HG02973 (cell line): Measurements from ENCODE around the gene ABLIM1.

Experiments used
- ATAC-seq: cut with Tn5 transposase; IDR thresholded peaks from one replicate; pipeline ENCODE4 v1.9.1; 2021; ENCODE audit warnings: moderate library complexity; ENCODE audit not compliant: unreplicated experiment

Gene ABLIM1

GRCh38 chr10:114680543-114681117 is 22.6 kb upstream of the ABLIM1 start:
- no peak for ATAC-seq

- ATAC-seq = no peak
These were observed 21.5 kb upstream of the ABLIM1 start for GRCh38 chr10:114679552-114679951.

GRCh38 chr10:114678820-114679219 is 20.7 kb upstream of the ABLIM1 start:
- ATAC-seq = no peak

- ATAC-seq = no peak
These were observed 20.3 kb upstream of the ABLIM1 start for GRCh38 chr10:114678336-114678735.

- ATAC-seq = no peak
These were observed 16.3 kb upstream of the ABLIM1 start for GRCh38 chr10:114674346-114674745.

- ATAC-seq = no peak
These were observed 11.6 kb upstream of the ABLIM1 start for GRCh38 chr10:114669648-114670047.

GRCh38 chr10:114668375-114669080 is 10.5 kb upstream of the ABLIM1 start:
- ATAC-seq = no peak

- no peak for ATAC-seq
These were observed 7.8 kb upstream of the ABLIM1 start for GRCh38 chr10:114665873-114666272.

- ATAC-seq = no peak
These were observed 7.3 kb upstream of the ABLIM1 start for GRCh38 chr10:114665406-114665805.

GRCh38 chr10:114664127-114664526 is 6.1 kb upstream of the ABLIM1 start:
- no peak for ATAC-seq

- no peak for ATAC-seq
These were observed 5.6 kb upstream of the ABLIM1 start for GRCh38 chr10:114663626-114664025.

- no peak for ATAC-seq
These were observed 4.7 kb upstream of the ABLIM1 start for GRCh38 chr10:114662646-114663217.

- ATAC-seq = no peak
These were observed 3.3 kb upstream of the ABLIM1 start for GRCh38 chr10:114661212-114661880.

GRCh38 chr10:114655671-114656070 is 2.4 kb downstream of the ABLIM1 start:
- ATAC-seq = no peak

GRCh38 chr10:114654822-114655575 is 3.1 kb downstream of the ABLIM1 start:
- no peak for ATAC-seq

- no peak for ATAC-seq
These were observed 4.1 kb downstream of the ABLIM1 start for GRCh38 chr10:114653926-114654325.

- ATAC-seq = no peak
These were observed 5.4 kb downstream of the ABLIM1 start for GRCh38 chr10:114652402-114653368.

- ATAC-seq = no peak
These were observed 7.2 kb downstream of the ABLIM1 start for GRCh38 chr10:114650831-114651230.

- ATAC-seq = no peak
These were observed 7.8 kb downstream of the ABLIM1 start for GRCh38 chr10:114650266-114650665.
